ENCODE data around the gene LMO1. TPM values are rescaled to one million over a fixed set of nuclear protein-coding genes. Genes with fewer than 3 reads are reported as not detected.

The LMO1 gene
- total and polyA plus RNA-seq, 4 donors: not detected

GRCh38 chr11:8287297-8287696, 23.6 kb upstream of the LMO1 start:
- H3K4me3 ChIP-seq (ENCODE audit: low read depth in 1 of 3, low read length in 3 of 3): no peak overlapping the region
- H3K27ac ChIP-seq (ENCODE audit: low read depth in 1 of 2, low read length in 2 of 2): no peak overlapping the region
- no peak overlapping the region for H3K9ac ChIP-seq (ENCODE audit: low read depth in 1 of 2, low read length in 2 of 2)
- TF ChIP-seq RXRA (IDR thresholded peaks at IDR 0.05) (no peak), ATF3 (IDR thresholded peaks at IDR 0.05) (no peak), TAF1 (conservative IDR thresholded peaks at IDR 0.05) (no peak)
- H3K27me3 ChIP-seq (ENCODE audit: control insufficient read depth in 4 of 4, insufficient read depth in 4 of 4, low read length in 3 of 4): peaks cover 0 to 8% (median 0%) of the 10 kb centered on the region in 4 donors
- no peaks in the 10 kb centered on the region for H3K9me3 ChIP-seq (ENCODE audit: control insufficient read depth in 4 of 4, low read length in 3 of 4)
- WGBS: 89% methylated on average over 5 of the region's 5 CpGs
- no peak for DNase-seq (ENCODE audit: low spot score)
- no peaks in the 10 kb centered on the region for H3K36me3 ChIP-seq (ENCODE audit: control insufficient read depth in 4 of 4, insufficient read depth in 3 of 4, low read depth in 1 of 4, low read length in 3 of 4)
- no peaks in the 10 kb centered on the region for H3K4me1 ChIP-seq (ENCODE audit: control insufficient read depth in 4 of 4, insufficient read depth in 4 of 4, low read length in 3 of 4)

GRCh38 chr11:8286886-8287285, 23.2 kb upstream of the LMO1 start:
- Histone ChIP-seq H3K9ac (ENCODE audit: low read depth in 1 of 2, low read length in 2 of 2) (no peak overlapping the region), H3K4me3 (ENCODE audit: low read depth in 1 of 3, low read length in 3 of 3) (no peak overlapping the region), H3K27me3 (ENCODE audit: control insufficient read depth in 4 of 4, insufficient read depth in 4 of 4, low read length in 3 of 4) (peaks cover 0 to 8% (median 0%) of the 10 kb centered on the region in 4 donors), H3K9me3 (ENCODE audit: control insufficient read depth in 4 of 4, low read length in 3 of 4) (no peaks in the 10 kb centered on the region), H3K27ac (ENCODE audit: low read depth in 1 of 2, low read length in 2 of 2) (no peak overlapping the region), H3K4me1 (ENCODE audit: control insufficient read depth in 4 of 4, insufficient read depth in 4 of 4, low read length in 3 of 4) (no peaks in the 10 kb centered on the region), H3K36me3 (ENCODE audit: control insufficient read depth in 4 of 4, insufficient read depth in 3 of 4, low read depth in 1 of 4, low read length in 3 of 4) (no peaks in the 10 kb centered on the region)
- 80% methylated on average over 2 of the region's 2 CpGs for WGBS
- DNase-seq (ENCODE audit: low spot score): no peak
- TF ChIP-seq ZBTB33 (IDR thresholded peaks at IDR 0.05) (no peak), MAX (IDR thresholded peaks at IDR 0.05) (no peak), TAF1 (conservative IDR thresholded peaks at IDR 0.05) (no peak), HNF4A (conservative IDR thresholded peaks at IDR 0.05) (no peak), EGR1 (IDR thresholded peaks at IDR 0.05; ENCODE audit: low read depth in 2 of 2) (no peak), ATF3 (IDR thresholded peaks at IDR 0.05) (no peak), FOXA2 (IDR thresholded peaks at IDR 0.05) (no peak), JUND (IDR thresholded peaks at IDR 0.05) (no peak)

GRCh38 chr11:8285796-8286195, 22.1 kb upstream of the LMO1 start:
- Histone ChIP-seq H3K4me1 (ENCODE audit: control insufficient read depth in 4 of 4, insufficient read depth in 4 of 4, low read length in 3 of 4) (no peaks in the 10 kb centered on the region), H3K9me3 (ENCODE audit: control insufficient read depth in 4 of 4, low read length in 3 of 4) (peaks cover 0 to 4% (median 0%) of the 10 kb centered on the region in 4 donors), H3K27me3 (ENCODE audit: control insufficient read depth in 4 of 4, insufficient read depth in 4 of 4, low read length in 3 of 4) (peaks cover 0 to 8% (median 0%) of the 10 kb centered on the region in 4 donors), H3K27ac (ENCODE audit: low read depth in 1 of 2, low read length in 2 of 2) (no peak overlapping the region), H3K9ac (ENCODE audit: low read depth in 1 of 2, low read length in 2 of 2) (no peak overlapping the region), H3K4me3 (ENCODE audit: low read depth in 1 of 3, low read length in 3 of 3) (no peak overlapping the region), H3K36me3 (ENCODE audit: control insufficient read depth in 4 of 4, insufficient read depth in 3 of 4, low read depth in 1 of 4, low read length in 3 of 4) (no peaks in the 10 kb centered on the region)
- no peak for DNase-seq (ENCODE audit: low spot score)
- TF ChIP-seq CTCF (IDR thresholded peaks at IDR 0.05; ENCODE audit: low read depth, low read length, missing input control) (no peak), GABPA (IDR thresholded peaks at IDR 0.05 in 1 of 2, conservative IDR thresholded peaks at IDR 0.05 in 1 of 2) (no peak), RXRA (IDR thresholded peaks at IDR 0.05) (no peak), SP1 (IDR thresholded peaks at IDR 0.05) (no peak), FOXA2 (IDR thresholded peaks at IDR 0.05) (no peak), EGR1 (IDR thresholded peaks at IDR 0.05; ENCODE audit: low read depth in 2 of 2) (no peak), FOXA1 (IDR thresholded peaks at IDR 0.05) (no peak), ZBTB33 (IDR thresholded peaks at IDR 0.05) (no peak), JUND (IDR thresholded peaks at IDR 0.05) (no peak), RAD21 (IDR thresholded peaks at IDR 0.05) (no peak), REST (IDR thresholded peaks at IDR 0.05) (no peak), ATF3 (IDR thresholded peaks at IDR 0.05) (no peak)
- 84% methylated on average over 4 of the region's 4 CpGs for WGBS
